SK-N-SH (cell line): ENCODE measurements around the gene PTCD2.

Experiments
- NRF1 ChIP-seq: IDR thresholded peaks from 2 replicates; pipeline ENCODE4 v1.6.1; 2012; ENCODE audit warnings: low read depth, mild to moderate bottlenecking, low read length
- RAD21 ChIP-seq: IDR thresholded peaks from 2 replicates; pipeline ENCODE4 v1.6.1; 2012; ENCODE audit warnings: mild to moderate bottlenecking, low read length
- SMC3 ChIP-seq: IDR thresholded peaks from 2 replicates; pipeline ENCODE4 v1.6.1; 2012; ENCODE audit warnings: low read depth, low read length, improper control_type of control experiment
- TF ChIP-seq, protein P1 (sequence below): IDR thresholded peaks from 2 replicates; pipeline ENCODE4 v1.4.0; 2012; ENCODE audit warnings: low read depth, borderline replicate concordance
- TF ChIP-seq, protein P2 (sequence below): fragments of 200-600 bp; sonication (generic); IDR thresholded peaks from 2 replicates; pipeline ENCODE4 v1.6.1; 2017; ENCODE audit warnings: antibody characterized with exemption, mild to moderate bottlenecking, moderate library complexity

DNA sequence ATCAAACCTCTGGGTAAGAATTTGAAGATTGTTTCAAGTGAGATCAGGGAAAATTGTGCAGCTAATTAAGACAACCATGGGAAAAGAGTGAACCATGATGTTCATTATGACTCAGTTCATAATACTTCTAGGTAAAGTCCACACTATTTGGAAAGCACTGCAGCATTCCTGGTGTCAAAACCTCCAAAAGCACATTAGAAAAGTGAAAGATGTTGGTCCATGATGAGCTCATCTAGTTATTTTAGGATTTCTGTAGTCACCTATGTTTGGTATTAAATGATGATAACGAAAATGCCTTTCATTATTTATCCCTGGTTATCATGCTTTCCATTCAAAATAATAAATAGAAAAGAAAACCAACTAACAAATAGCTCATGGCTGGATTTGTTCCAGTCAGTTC is 49.1 kb downstream of the PTCD2 start:
- TF ChIP-seq, protein P1, sequence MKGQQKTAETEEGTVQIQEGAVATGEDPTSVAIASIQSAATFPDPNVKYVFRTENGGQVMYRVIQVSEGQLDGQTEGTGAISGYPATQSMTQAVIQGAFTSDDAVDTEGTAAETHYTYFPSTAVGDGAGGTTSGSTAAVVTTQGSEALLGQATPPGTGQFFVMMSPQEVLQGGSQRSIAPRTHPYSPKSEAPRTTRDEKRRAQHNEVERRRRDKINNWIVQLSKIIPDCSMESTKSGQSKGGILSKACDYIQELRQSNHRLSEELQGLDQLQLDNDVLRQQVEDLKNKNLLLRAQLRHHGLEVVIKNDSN: no peak
- TF ChIP-seq NRF1 (no peak), RAD21 (no peak), SMC3 (no peak)
- TF ChIP-seq, protein P2, sequence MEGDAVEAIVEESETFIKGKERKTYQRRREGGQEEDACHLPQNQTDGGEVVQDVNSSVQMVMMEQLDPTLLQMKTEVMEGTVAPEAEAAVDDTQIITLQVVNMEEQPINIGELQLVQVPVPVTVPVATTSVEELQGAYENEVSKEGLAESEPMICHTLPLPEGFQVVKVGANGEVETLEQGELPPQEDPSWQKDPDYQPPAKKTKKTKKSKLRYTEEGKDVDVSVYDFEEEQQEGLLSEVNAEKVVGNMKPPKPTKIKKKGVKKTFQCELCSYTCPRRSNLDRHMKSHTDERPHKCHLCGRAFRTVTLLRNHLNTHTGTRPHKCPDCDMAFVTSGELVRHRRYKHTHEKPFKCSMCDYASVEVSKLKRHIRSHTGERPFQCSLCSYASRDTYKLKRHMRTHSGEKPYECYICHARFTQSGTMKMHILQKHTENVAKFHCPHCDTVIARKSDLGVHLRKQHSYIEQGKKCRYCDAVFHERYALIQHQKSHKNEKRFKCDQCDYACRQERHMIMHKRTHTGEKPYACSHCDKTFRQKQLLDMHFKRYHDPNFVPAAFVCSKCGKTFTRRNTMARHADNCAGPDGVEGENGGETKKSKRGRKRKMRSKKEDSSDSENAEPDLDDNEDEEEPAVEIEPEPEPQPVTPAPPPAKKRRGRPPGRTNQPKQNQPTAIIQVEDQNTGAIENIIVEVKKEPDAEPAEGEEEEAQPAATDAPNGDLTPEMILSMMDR: no peak
